NCI-H1436 treated with DMSO at 0.1 percent for 48 hours (cell line): ENCODE data around the gene RPL38.

Experiments
- DNase-seq: peaks from one replicate; lab custom pipeline; 2025; lab: John Stamatoyannopoulos, UW

RPL38 gene

GRCh38 chr17:74250324-74250995, 47.0 kb downstream of the RPL38 start:
- DNase-seq: no peak

- no peak for DNase-seq
Measured at GRCh38 chr17:74251051-74251450, 47.6 kb downstream of the RPL38 start.

GRCh38 chr17:74251569-74251968, 48.1 kb downstream of the RPL38 start:
- no peak for DNase-seq

GRCh38 chr17:74252211-74252610, 48.7 kb downstream of the RPL38 start:
- DNase-seq: no peak

- no peak for DNase-seq
Measured at GRCh38 chr17:74253036-74253435, 49.6 kb downstream of the RPL38 start.

- no peak for DNase-seq
Measured at GRCh38 chr17:74257311-74257710, 53.8 kb downstream of the RPL38 start.

GRCh38 chr17:74259667-74260524, 56.4 kb downstream of the RPL38 start:
- DNase-seq: no peak
